ENCODE results near the gene TSPOAP1.

The TSPOAP1 gene

GRCh38 chr17:58339755-58340404 lies 11.3 kb upstream of the TSPOAP1 start:
- no peak for DNase-seq

- DNase-seq: no peak
These were observed 10.5 kb upstream of the TSPOAP1 start for GRCh38 chr17:58338841-58339754.

- no peak for DNase-seq
These were observed 9.9 kb upstream of the TSPOAP1 start for GRCh38 chr17:58338454-58338840.

- no peak for DNase-seq
These were observed 9.2 kb upstream of the TSPOAP1 start for GRCh38 chr17:58337600-58338453.

GRCh38 chr17:58337210-58337599 lies 8.6 kb upstream of the TSPOAP1 start:
- DNase-seq: no peak

DNA sequence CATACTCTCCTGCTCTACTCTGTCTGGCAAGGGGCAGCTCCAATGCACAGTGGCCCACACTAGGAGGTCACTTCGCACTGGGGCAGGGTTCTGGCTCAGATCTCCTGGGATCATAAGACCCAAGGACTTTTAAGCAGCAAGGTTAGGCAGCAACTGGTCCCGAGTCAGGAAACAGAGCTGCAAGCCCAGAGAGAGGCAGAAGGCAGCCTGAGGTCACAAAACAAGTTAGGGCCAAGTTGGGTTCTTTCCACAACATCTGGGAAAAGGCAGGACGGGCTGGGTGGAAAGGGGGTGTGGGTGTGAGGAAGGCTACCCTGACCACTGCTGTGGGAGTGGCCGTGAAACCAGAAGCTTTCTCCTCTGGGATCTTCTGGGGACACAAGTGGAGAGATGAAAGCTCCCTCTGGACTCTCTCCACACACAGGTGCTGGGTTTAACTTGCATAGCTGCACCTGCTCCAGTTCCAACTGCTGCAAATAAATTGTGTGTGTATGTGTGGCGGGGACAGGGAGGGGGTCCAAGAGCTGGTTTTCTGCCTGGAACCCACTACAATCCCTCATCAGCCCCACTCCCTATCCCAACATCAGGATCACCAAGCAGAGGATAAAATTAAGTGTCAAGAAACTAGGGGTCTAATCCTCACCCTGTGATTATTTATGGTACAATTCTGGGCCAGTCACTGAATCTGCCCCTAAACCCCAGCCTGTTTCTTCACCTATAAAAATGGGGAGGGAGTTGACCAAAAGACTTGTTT lies 8.0 kb upstream of the TSPOAP1 start:
- DNase-seq: no peak

DNA sequence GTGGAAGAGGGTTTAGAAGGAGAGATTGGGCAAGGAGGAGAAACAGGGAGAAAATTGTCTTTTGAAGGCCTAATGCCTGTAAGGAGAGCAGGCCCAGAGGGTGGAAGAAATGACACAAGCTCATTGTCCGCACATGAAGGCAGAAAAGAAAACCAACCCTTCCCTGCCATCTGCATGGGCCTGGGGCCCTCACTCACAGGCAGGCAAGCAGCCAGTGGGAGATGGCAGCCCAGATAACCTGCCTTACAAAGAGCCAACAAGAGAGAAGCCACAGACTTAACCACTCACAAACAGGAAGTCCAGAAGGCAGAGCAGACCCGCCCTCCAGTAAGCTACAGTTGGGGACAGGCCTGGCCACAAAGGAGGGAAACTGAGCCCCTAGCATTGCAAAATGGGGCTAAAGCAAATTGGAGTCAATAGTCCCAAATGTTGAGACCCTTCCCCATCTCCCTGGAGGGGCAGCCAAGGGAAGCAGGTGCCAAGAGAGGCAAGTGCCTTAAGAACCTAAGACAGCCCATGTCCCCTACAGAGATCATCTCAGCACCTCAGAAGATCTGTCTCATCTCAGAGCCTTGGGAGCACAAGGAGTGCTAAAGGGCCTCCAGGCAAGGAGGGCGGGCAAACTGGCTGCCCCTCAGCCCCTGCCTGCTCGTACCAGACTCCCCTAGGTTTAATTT lies 7.3 kb upstream of the TSPOAP1 start:
- no peak for DNase-seq

DNA sequence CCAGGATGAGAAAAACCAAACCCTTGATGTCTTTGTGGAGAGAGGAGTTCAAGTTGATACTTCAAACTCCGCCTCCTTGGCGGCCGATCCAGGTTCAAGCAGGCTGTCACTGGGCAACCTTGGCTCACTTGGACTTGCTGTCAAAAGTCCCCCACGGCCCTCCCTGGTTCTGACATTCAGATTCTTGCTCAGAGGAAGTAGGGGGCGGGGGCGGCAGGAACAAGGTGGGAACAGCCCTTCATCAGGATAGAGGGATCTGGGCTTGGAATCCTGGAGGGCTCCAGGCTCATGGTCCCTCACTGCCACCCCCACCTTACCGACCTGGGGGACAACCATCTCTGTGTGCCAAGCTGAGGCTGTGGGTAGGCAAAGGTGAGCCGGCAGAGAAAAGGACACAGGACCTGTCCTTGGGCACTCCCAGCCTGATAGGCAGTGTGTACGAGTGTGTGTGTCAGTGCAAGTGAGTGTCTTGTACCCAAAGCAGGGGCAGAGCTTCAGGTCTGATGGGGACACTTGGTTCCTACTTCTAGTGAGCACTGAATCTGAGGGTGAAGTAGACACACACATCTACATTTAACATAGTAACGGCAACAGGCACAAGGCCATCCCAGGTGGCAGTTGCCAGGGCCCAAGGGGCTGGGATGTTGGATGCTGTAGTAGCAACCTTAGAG lies 6.6 kb upstream of the TSPOAP1 start:
- no peak for DNase-seq

DNA sequence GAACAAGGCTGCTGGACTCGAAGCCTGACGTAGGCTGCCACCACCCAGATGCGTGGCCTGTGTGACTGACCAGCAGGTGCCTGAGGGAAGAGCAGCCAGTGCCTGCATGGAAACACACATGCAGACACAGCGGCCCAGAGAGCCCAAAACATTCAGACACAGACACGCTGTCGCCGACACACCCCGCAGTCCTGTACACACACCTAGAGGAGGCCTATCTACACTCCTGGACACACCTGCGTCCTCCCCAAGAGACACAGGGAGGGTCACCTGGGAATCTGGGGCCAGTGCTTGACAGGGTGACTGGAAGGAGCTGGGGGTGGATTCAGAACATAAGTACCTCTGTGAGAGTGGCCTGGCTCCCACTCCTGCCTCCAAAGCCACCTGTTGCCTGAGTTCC lies 6.1 kb upstream of the TSPOAP1 start:
- DNase-seq: no peak

GRCh38 chr17:58334256-58334655 lies 5.7 kb upstream of the TSPOAP1 start:
- DNase-seq: no peak

DNA sequence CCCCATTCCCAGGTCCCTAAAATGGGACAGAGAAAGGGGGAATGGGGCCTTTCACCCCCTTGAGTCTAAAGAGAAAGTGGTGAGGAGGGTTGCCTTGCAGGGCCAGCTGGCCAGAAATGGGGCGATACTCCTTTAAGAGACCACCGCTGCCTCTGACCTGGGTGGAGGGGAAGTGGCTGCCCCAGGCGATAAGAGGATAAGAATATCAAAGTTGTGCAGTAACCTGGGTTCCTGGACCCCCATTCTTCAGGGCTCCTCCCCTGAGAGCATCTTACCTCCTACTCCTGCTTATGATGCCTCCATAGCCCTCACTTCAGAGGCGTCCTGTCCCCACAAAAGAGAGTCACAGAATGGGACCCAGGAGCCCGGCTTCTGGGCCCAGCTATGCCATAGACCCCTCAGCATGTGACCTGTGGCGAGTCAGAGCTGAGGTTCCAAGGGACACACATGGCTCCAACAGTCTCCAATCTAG lies 5.2 kb upstream of the TSPOAP1 start:
- no peak for DNase-seq

GRCh38 chr17:58332778-58333735 lies 4.5 kb upstream of the TSPOAP1 start:
- DNase-seq: no peak

DNA sequence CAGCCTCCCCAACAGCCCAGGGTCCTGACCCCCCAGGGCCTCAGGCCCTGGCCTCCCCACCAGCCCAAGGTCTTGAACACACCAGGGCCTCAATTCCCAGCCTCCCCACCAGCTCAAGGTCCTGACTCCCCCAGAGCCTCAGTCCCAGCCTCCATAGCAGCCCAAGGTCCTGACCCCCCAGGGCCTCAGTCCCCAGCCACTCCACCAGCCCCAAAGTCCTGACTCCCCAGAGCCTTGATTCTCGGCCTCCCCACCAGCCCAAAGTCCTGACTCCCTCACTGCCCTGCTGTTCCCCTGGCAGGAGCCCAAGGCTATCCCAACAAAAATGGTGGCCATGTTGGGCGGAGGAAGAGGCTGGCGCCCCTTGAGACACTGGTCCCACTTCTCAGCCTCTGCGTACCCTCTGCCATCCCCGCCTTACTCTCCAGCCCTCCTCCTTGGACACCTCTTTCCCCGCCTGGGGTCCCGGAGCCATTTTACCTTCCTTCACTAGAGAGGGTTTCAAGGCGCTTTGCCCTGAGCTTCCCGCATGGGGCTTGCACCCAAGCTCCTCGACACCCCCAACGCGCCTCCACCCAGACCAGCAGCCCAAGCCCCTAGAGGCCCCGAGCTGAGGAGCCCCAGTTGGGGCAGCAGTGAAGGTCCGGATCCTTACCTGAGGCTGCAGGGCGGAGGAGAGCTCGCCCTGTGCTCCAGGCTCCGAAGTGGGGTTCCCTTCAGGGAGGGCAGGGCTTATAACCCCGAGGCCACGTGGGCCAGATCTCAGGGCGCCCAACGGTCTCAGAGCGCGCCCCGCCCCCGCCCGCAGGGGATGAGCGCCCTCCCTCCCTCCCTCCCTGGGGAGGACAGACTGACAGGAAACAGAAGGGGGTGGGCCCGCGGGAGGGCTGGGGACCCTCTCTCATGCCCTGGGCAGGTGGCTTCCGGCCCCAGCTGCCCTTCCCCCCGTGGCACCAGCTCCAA lies 3.5 kb upstream of the TSPOAP1 start:
- no peak for DNase-seq

GRCh38 chr17:58330997-58331814 lies 2.6 kb upstream of the TSPOAP1 start:
- DNase-seq: no peak

DNA sequence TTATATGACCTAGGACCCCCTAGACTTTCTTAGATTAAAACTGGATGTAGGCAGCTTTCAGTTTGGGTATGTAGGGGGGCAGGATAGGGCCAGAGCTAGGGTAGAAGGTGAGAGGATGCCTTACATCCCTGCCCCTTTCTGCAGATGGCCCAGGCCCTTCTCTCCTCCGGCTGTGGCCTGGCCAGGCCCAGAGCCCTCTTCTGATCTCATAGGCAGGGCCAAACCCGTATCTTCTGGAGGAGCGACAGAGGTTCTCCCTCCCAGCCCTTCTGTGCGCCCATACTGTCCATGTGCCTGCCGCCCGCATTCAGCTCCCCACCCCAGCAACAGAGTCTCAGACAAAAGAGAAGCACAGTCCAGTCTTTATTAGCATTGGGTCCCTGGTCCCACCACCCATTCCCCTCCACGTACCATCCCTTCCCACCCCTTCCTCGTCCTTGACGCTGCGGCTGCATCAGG lies 2.0 kb upstream of the TSPOAP1 start:
- no peak for DNase-seq

GRCh38 chr17:58329810-58330537 lies 1.4 kb upstream of the TSPOAP1 start:
- no peak for DNase-seq

All from NCI-H1694 (cell line).